K562 (cell line): Measurements from ENCODE around the gene ARHGAP18. TPM values are rescaled to one million over a fixed set of nuclear protein-coding genes. Genes with fewer than 3 reads are reported as not detected.

Experiments used
- polyA plus RNA-seq, 8 experiments: library from polyadenylated mRNA; depleted of rRNA in 4 of 8; stranded (reverse) in 5 of 8; unstranded in 3 of 8; fragments of >200 nt; fragmentation: Nextera tagmentation in 2 of 8; fragmentation: Illumina TruSeq in 1 of 8; extraction: Ambion mirVana in 2 of 8; extraction: Trizol in 1 of 8; gene quantifications; 2 replicates each; pipeline versions ENCODE4 v1.2.1 to v1.2.3, GENCODE V29; 2011 to 2014; ENCODE audit warnings: inconsistent platforms in 1 of 8, missing spikeins in 1 of 8
- total RNA-seq, 7 experiments: library from RNA; depleted of rRNA in 6 of 7; stranded (reverse); fragments of >200 nt in 6 of 7; fragmentation: Illumina TruSeq in 2 of 7; extraction: Trizol in 2 of 7; gene quantifications; 2 replicates each; pipeline versions ENCODE4 v1.2.1 to v1.2.3, GENCODE V29; 2011 to 2021; ENCODE audit warnings: low replicate concordance in 1 of 7
- TF ChIP-seq, protein P1 (sequence below), 2 experiments: fragments of 450-650 bp in 1 of 2; sonication (generic) in 1 of 2; formaldehyde crosslinking in 1 of 2; IDR thresholded peaks; 2 replicates each; pipeline versions ENCODE4 v1.7.1 to v1.9.0; 2016 to 2022; ENCODE audit warnings: inconsistent platforms in 1 of 2, mild to moderate bottlenecking in 1 of 2, missing genetic modification reagents in 1 of 2

Gene ARHGAP18
- total and polyA plus RNA-seq, 9 of the 15 experiments (the other 6 are each of a cell fraction or from before 2014, with no cell fraction given), result 13.3 to 29.7 (median 21.1) TPM

DNA sequence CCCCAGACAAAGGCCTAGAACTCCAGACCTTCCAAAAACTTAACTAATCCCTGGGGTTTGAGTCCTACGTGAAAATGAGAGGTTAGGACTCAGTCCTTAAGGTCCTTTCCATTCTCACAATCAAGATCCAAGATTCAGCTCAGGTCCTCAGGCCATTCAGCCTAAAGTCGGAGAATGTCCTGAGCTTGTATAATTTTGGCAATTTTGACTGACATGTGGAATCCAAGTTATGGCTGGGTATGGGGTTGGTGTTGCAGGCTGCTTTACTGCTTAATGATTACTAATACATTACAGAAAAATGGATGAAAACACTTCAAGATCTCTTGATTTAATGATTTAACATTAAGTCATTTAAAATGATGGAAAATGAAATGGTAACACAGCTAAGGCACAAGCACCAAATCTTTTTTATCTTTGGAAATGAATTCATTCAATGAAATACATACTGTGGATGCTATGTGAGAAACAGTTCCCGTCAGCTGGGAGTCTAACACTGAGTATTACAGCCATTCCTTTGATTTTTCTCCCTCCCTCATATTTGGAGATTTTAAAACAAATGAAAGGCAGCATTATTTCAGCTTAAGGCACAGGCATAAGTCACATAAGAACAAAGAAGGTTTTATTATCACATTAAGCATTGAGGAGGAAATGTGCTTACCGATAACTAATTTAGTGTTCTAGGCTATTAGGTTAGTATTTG is 1.3 kb downstream of the ARHGAP18 start (continued):
- TF ChIP-seq, protein P1, sequence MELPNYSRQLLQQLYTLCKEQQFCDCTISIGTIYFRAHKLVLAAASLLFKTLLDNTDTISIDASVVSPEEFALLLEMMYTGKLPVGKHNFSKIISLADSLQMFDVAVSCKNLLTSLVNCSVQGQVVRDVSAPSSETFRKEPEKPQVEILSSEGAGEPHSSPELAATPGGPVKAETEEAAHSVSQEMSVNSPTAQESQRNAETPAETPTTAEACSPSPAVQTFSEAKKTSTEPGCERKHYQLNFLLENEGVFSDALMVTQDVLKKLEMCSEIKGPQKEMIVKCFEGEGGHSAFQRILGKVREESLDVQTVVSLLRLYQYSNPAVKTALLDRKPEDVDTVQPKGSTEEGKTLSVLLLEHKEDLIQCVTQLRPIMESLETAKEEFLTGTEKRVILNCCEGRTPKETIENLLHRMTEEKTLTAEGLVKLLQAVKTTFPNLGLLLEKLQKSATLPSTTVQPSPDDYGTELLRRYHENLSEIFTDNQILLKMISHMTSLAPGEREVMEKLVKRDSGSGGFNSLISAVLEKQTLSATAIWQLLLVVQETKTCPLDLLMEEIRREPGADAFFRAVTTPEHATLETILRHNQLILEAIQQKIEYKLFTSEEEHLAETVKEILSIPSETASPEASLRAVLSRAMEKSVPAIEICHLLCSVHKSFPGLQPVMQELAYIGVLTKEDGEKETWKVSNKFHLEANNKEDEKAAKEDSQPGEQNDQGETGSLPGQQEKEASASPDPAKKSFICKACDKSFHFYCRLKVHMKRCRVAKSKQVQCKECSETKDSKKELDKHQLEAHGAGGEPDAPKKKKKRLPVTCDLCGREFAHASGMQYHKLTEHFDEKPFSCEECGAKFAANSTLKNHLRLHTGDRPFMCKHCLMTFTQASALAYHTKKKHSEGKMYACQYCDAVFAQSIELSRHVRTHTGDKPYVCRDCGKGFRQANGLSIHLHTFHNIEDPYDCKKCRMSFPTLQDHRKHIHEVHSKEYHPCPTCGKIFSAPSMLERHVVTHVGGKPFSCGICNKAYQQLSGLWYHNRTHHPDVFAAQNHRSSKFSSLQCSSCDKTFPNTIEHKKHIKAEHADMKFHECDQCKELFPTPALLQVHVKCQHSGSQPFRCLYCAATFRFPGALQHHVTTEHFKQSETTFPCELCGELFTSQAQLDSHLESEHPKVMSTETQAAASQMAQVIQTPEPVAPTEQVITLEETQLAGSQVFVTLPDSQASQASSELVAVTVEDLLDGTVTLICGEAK (IDR thresholded peaks at IDR 0.05), result 0 out of 2 replicates have a peak, but pooled peaks have one; percentile 13
- TF ChIP-seq, protein P1 (CRISPR knock-in tag; IDR thresholded peaks at IDR 0.05), result no peak
